Transverse colon (tissue), 4 donors: ENCODE measurements around the gene MROH2A. TPM values are rescaled to one million over a fixed set of nuclear protein-coding genes. Genes with fewer than 3 reads are reported as not detected.

Source experiments
- DNase-seq: peaks from one replicate; pipeline ENCODE4 v3.0.0-alpha.2; 2019
- H3K27ac ChIP-seq, 4 donors: fragments of 200-600 bp; sonication (generic); 2 replicates each; pipeline ENCODE4 v1.5.1; 2016 to 2018; ENCODE audit warnings: inconsistent platforms in 4 of 4
- H3K27me3 ChIP-seq: fragments of 200-600 bp; sonication (generic); 2 replicates; pipeline ENCODE4 v1.5.1; 2017; ENCODE audit warnings: inconsistent platforms
- H3K36me3 ChIP-seq, 4 donors: fragments of 200-600 bp; sonication (generic); 2 replicates each; pipeline ENCODE4 v1.5.1; 2017 to 2019; ENCODE audit warnings: inconsistent platforms in 4 of 4
- H3K4me1 ChIP-seq, 4 donors: fragments of 200-600 bp; sonication (generic); 2 replicates each; pipeline ENCODE4 v1.5.1; 2017 to 2020; ENCODE audit warnings: inconsistent platforms in 4 of 4
- H3K4me3 ChIP-seq, 4 donors: fragments of 200-600 bp; sonication (generic); 1 replicate in 1 of 4; 2 replicates in 3 of 4; pipeline versions ENCODE4 v1.5.1 to v1.6.1; 2017 to 2019; ENCODE audit warnings: inconsistent platforms in 4 of 4
- H3K9me3 ChIP-seq, 2 donors: fragments of 200-600 bp; sonication (generic); 2 replicates each; pipeline ENCODE4 v1.5.1; 2017 to 2019; ENCODE audit warnings: inconsistent platforms in 2 of 2
- EP300 ChIP-seq: sonication (generic); formaldehyde crosslinking; IDR thresholded peaks from one replicate; pipeline ENCODE4 v1.6.1; 2017; ENCODE audit warnings: antibody characterized with exemption, low read depth
- POLR2A ChIP-seq: fragments of 450-650 bp; IDR thresholded peaks from one replicate; pipeline ENCODE4 v1.6.1; 2016; ENCODE audit warnings: antibody characterized with exemption, mild to moderate bottlenecking, moderate library complexity
- POLR2AphosphoS5 ChIP-seq, 3 donors: sonication (generic); formaldehyde crosslinking; IDR thresholded peaks; one replicate each; pipeline ENCODE4 v1.6.1; 2016; ENCODE audit warnings: antibody characterized with exemption in 3 of 3
- WGBS, 2 donors: methylation state at CpG; one replicate each; pipeline ENCODE4 v1.1.5; 2018; ENCODE audit warnings: low coverage in 1 of 2; 5-methylcytosine and 5-hydroxymethylcytosine counted together
- in situ Hi-C, 4 donors: fragments of 200-750 bp; cut with MboI; loops; one replicate each; pipeline versions ENCODE4 v1.15.0 to v1.15.1; 2017; ENCODE audit warnings: low sequenced_read_pairs in 3 of 4, low pct_ligation_motif_present in 1 of 4, low pct_unique_long_range_greater_than_20kb in 1 of 4
- intact Hi-C: fragments of 100-400 bp; cut with DNase I; formaldehyde crosslinking; loops from one replicate; pipeline ENCODE4 v1.15.1; 2023; ENCODE audit warnings: low total_unique reads
- total RNA-seq, 4 donors: library from RNA; depleted of rRNA; stranded (reverse); fragments of >200 nt; gene quantifications; one replicate each; pipeline ENCODE4 v1.1.0, GENCODE V29; 2016
- TF ChIP-seq, protein P1 (sequence below), 5 experiments: fragments of 200-600 bp in 3 of 5; fragments of 450-650 bp in 2 of 5; sonication (generic) in 3 of 5; IDR thresholded peaks; 1 replicate in 2 of 5; 2 replicates in 3 of 5; pipeline ENCODE4 v1.5.1; 2016 to 2017; ENCODE audit warnings: antibody characterized with exemption in 5 of 5, inconsistent platforms in 3 of 5, mild to moderate bottlenecking in 2 of 5, moderate library complexity in 1 of 5

MROH2A gene
- total RNA-seq, 4 donors from 2014 or later: 0.14 TPM; not detected in 3

DNA sequence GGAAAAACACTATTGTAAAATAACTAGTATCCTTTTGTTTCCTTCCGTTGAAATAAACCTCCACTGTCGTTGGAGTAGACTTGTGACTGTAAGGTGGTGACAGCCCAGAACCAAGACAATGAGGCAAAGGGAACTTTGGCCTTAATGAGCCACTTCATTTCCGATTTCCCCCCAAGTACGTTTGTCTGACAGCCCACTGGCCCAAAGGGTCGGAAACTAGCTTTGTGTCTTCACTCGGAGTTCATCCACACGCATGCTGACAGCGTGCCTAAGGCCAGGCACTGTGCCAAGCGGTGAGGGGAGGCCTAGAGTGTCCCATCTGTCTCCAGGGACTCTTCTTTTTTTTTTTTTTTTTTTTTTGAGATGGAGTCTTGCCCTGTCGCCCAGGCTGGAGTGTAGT lies 55.2 kb downstream of the MROH2A start:
- Histone ChIP-seq H3K4me3 (no peak overlapping the region), H3K4me1 (no peaks in the 10 kb centered on the region), H3K27ac (no peak overlapping the region), H3K27me3 (no peaks in the 10 kb centered on the region), H3K9me3 (no peaks in the 10 kb centered on the region), H3K36me3 (no peaks in the 10 kb centered on the region)
- DNase-seq: peak; percentile 3
- in situ Hi-C loops: loop anchor here in 1 of 4 donors (25.0 kb wide), 1 partner anchor 371 kb away; no protein-coding TSS in a partner anchor
- 61 to 73% methylated on average over 8 to 10 of the region's 10 CpGs for WGBS, 2 donors
- intact Hi-C loops: no loop called here
- no peak for TF ChIP-seq EP300
- TF ChIP-seq, protein P1, sequence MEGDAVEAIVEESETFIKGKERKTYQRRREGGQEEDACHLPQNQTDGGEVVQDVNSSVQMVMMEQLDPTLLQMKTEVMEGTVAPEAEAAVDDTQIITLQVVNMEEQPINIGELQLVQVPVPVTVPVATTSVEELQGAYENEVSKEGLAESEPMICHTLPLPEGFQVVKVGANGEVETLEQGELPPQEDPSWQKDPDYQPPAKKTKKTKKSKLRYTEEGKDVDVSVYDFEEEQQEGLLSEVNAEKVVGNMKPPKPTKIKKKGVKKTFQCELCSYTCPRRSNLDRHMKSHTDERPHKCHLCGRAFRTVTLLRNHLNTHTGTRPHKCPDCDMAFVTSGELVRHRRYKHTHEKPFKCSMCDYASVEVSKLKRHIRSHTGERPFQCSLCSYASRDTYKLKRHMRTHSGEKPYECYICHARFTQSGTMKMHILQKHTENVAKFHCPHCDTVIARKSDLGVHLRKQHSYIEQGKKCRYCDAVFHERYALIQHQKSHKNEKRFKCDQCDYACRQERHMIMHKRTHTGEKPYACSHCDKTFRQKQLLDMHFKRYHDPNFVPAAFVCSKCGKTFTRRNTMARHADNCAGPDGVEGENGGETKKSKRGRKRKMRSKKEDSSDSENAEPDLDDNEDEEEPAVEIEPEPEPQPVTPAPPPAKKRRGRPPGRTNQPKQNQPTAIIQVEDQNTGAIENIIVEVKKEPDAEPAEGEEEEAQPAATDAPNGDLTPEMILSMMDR (IDR thresholded peaks at IDR 0.05): no peak
- TF ChIP-seq POLR2A: no peak
- no peak for TF ChIP-seq POLR2AphosphoS5 (IDR thresholded peaks at IDR 0.05)

DNA sequence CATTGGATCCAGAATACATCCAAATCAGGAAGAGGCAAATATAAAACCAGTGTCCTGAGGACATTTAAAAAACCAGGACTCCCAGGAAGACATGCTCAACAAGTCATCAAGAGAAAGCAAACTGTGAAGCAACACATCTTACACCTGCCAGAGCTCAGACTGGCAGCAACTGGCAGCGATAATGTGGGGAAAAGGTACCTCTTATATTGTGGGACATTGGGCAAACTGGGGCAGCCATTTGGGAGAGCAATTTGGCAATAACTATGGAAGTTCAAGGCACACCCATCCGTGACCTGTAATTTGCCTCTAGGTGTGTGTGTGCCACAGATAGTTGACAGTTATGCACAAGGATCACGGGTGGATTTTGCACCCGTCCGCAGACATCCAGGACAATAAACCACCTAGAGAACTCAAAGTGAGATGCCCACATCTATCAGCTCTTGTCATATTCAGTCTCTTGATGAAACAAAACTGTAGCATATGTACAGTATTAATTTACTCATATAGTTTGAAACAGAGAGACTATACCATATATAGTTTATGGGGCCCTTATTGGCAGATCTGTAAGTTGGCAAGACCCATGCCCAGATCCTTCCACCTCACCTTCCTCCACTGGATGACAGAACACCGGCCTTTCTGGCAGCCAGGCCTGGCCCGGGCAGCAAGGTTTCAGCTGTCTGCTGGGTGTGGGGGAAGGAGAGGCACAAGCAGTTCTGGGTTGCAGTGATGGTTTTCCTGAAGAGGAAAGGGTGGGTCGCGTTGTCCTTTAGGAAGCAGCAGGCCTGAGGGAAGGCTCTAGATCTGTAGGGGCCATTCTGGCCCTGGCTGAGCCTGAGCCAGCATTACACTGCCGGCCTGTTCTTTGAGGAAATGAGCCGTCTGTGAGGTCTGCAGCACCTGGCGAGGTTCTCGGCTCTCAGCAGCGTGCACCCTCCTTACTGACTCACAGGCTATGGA lies 57.4 kb downstream of the MROH2A start:
- Histone ChIP-seq H3K27ac (no peak overlapping the region), H3K36me3 (no peaks in the 10 kb centered on the region), H3K9me3 (no peaks in the 10 kb centered on the region), H3K27me3 (no peaks in the 10 kb centered on the region), H3K4me1 (no peaks in the 10 kb centered on the region), H3K4me3 (no peak overlapping the region)
- intact Hi-C loops (no loop called here), in situ Hi-C loops (loop anchor here in 1 of 4 donors (25.0 kb wide), 1 partner anchor 373 kb away; no protein-coding TSS in a partner anchor)
- no peak for TF ChIP-seq POLR2AphosphoS5 (IDR thresholded peaks at IDR 0.05)
- TF ChIP-seq EP300: no peak
- peak; percentile 6 for DNase-seq
- WGBS, 2 donors: 68 to 74% methylated on average over 5 to 14 of the region's 14 CpGs

DNA sequence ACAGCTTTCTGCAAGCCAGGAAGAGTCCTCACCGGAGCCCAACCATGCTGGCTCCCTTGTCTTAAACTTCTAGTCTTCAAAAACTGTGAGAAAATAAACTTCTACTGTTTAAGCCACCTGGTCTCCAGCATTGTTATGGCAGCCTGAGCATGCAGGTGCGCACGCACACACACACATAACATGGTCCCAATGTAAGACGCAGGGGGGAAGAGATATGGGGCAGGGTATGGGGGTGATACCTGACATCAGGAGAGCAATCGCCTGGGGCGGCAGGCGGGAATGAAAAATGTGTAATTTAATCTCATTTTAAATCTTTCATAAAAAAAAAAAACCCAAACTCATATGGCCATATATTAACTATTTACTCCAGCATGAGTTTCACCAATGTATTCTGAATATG lies 58.2 kb downstream of the MROH2A start:
- no peaks in the 10 kb centered on the region for H3K4me1 ChIP-seq
- H3K27ac ChIP-seq: no peak overlapping the region
- no peaks in the 10 kb centered on the region for H3K27me3 ChIP-seq
- no peaks in the 10 kb centered on the region for H3K36me3 ChIP-seq
- TF ChIP-seq EP300: no peak
- TF ChIP-seq, protein P1 (IDR thresholded peaks at IDR 0.05): no peak
- TF ChIP-seq POLR2A: no peak
- no peak for TF ChIP-seq POLR2AphosphoS5 (IDR thresholded peaks at IDR 0.05)
- in situ Hi-C loops (loop anchor here in 1 of 4 donors (25.0 kb wide), 1 partner anchor 374 kb away; no protein-coding TSS in a partner anchor), intact Hi-C loops (no loop called here)
- no peak overlapping the region for H3K4me3 ChIP-seq
- WGBS, 2 donors: 95 to 96% methylated on average over 6 to 7 of the region's 7 CpGs
- no peaks in the 10 kb centered on the region for H3K9me3 ChIP-seq
- DNase-seq: no peak

DNA sequence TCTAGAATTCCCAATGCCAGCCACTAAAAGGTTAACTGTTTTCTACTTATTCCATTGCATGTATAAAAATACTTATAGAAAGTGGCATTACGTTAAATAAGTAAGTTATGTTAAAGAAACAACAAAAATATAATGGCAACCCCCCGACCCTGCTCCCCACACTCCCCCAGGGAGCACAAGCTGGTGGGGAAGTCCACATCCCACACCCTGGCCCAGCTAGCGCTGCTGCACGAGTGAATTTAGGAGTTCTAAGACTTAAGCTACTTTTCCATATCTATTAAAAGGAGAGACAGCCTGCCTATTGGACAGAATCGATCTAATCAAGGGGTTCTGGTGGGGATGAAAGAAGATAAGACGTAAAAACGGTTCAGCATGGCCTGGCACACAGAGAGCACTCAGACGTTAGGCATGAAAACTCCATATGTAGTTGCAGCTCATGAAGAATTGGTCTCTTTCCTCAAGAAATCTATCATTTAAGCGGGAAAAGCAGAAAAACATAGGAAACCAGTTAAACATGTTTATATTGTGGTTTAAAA lies 59.6 kb downstream of the MROH2A start:
- WGBS, 2 donors: 92 to 93% methylated on average over 9 of the region's 9 CpGs
- intact Hi-C loops: no loop called here
- in situ Hi-C loops: loop anchor here in 1 of 4 donors (25.0 kb wide), 1 partner anchor 375 kb away; no protein-coding TSS in a partner anchor
- TF ChIP-seq POLR2A: no peak
- TF ChIP-seq POLR2AphosphoS5 (IDR thresholded peaks at IDR 0.05): no peak
- no peak for TF ChIP-seq EP300
- TF ChIP-seq, protein P1 (IDR thresholded peaks at IDR 0.05): no peak
- no peak overlapping the region for H3K4me3 ChIP-seq
- no peaks in the 10 kb centered on the region for H3K4me1 ChIP-seq
- no peaks in the 10 kb centered on the region for H3K9me3 ChIP-seq
- DNase-seq: no peak
- no peak overlapping the region for H3K27ac ChIP-seq
- no peaks in the 10 kb centered on the region for H3K27me3 ChIP-seq
- H3K36me3 ChIP-seq: no peaks in the 10 kb centered on the region
